Left renal pelvis (tissue), 4 donors: ENCODE measurements around the gene IKBIP. TPM values are rescaled to one million over a fixed set of nuclear protein-coding genes. Genes with fewer than 3 reads are reported as not detected.
"Not testable (repeated sequence)": the region's sequence is repeated elsewhere in the genome, so short reads cannot be mapped to it uniquely, and the experiment has no call there.

Source experiments
- DNase-seq, 4 donors: peaks; one replicate each; pipeline ENCODE4 v3.0.0-alpha.2; 2013; ENCODE audit warnings: low read depth in 4 of 4, low spot score in 3 of 4
- polyA plus RNA-seq, 4 donors: library from polyadenylated mRNA; unstranded; fragments of 120-200 nt; gene quantifications; one replicate each; pipeline ENCODE4 v1.2.1, GENCODE V29; 2013; ENCODE audit not compliant: insufficient read length in 4 of 4

Gene IKBIP, protein sequence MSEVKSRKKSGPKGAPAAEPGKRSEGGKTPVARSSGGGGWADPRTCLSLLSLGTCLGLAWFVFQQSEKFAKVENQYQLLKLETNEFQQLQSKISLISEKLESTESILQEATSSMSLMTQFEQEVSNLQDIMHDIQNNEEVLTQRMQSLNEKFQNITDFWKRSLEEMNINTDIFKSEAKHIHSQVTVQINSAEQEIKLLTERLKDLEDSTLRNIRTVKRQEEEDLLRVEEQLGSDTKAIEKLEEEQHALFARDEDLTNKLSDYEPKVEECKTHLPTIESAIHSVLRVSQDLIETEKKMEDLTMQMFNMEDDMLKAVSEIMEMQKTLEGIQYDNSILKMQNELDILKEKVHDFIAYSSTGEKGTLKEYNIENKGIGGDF
- 10 to 100 TPM; 23.1 to 34.7 (median 30.3) TPM for polyA plus RNA-seq

DNA sequence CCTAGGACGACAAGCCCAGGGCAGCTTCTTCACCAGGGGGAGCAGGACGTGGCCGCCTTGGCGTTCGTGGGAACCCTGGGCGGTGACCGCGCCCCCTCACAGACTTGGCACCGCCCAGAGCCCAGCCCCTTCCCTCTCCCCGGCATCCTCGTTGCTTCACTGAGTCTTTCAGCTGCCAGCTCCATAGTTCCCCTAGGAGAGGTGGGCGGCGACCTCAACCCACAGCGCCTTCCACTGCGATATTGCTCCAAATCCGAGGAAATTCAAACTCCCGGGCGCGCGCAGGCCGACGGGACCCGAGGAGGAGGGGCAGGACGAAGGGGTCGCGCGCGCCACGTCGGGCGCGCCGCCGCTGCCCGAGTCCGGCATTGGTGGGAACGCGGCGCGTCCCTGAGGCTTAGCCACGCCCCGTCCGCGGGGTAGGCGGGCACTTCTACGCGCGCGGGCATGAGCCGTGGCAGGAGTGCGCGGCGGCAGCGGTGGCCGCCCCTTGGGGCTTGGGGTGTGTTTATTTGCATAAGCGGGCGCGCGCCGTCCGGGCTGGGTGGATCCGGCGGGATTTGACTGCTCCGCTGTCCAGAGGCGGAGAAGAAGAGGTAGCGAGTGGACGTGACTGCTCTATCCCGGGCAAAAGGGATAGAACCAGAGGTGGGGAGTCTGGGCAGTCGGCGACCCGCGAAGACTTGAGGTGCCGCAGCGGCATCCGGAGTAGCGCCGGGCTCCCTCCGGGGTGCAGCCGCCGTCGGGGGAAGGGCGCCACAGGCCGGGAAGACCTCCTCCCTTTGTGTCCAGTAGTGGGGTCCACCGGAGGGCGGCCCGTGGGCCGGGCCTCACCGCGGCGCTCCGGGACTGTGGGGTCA, at the start of gene IKBIP, which contains the start of gene APAF1:
Gene IKBIP, minus strand, starts transcription at position 77 of the 860 bp plus-strand sequence. CDS start 87 bp downstream, outside the sequence.
Gene APAF1, plus strand, starts transcription at position 579 of the 860 bp plus-strand sequence. CDS start 3,070 bp downstream, outside the sequence.
- DNase-seq, result peak; percentile 91 to 96 (median 94)

DNA sequence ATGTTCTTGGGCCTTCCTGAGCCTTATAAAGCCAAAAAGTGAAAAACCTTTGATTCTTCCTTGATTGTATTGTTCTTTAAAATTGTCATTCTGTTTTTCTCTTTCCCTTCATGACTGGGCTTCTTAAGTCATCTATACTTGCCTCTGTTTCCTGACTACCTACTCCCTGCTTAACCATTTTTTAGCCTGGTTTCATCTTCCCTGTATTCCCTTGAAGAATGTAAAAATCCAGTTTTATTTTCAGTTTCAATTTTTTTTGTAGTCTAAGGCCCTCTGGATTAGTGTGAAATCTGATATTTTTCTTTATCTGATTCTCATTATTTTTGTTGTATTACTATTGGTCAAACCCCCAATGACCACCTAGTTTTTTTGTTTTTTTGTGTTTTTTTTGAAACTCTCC, 46.8 kb upstream of the IKBIP start:
- DNase-seq, result no peak

DNA sequence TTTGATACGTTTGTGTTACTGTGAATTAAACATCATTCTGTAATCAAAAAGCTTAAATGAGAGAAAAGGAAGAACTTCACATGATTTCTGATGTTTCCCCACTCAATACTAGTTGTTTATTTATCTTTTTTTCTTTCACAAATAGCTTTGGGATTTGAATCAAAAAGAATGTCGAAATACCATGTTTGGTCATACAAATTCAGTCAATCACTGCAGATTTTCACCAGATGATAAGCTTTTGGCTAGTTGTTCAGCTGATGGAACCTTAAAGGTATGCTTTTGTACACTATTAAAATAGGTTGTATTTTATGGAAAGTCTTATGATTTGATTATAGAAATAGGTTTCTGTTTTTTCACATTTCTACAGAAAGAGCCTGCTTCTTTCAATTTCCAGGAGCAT, 42.0 kb upstream of the IKBIP start:
- DNase-seq, result no peak

DNA sequence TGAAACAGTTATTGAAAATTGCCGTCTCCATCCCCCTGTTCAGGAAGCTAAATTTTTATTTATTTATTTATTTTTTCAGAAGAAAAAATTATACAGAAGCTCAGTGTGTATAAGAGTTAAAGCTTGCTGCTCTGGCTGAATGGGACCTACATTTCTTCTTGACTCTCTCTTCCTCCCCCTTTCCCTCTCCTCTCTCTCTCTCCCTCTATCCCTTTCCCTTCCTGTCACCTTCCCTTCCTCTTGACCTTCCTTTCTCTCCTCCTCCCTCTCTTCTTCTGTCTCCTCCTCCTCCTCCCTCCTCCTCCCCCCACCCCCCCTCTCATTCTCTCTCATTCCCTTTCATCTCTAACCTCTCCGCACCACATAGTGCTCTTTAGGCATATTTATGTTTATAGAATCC, 39.6 kb upstream of the IKBIP start:
- no peak for DNase-seq

DNA sequence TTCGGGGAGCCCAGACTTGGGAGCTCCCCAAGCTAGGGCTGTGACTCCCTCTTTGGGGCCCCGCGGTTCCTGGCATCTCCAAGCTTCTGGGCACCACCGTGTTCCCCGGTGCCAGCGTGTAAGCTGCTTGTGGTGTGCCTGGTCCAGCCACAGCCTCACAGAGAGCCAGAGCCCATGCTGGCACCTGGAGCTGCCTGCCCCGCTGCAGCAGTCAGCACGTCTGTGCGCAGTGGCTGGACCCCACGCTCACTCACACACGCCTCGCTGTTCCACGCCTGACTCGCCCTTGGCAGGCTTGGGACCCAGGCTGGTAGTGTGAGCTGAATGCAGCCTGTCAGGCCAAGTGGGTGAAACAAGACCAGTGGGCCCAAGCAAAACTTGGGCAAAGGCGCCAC, 35.0 kb upstream of the IKBIP start:
- DNase-seq, result no peak

DNA sequence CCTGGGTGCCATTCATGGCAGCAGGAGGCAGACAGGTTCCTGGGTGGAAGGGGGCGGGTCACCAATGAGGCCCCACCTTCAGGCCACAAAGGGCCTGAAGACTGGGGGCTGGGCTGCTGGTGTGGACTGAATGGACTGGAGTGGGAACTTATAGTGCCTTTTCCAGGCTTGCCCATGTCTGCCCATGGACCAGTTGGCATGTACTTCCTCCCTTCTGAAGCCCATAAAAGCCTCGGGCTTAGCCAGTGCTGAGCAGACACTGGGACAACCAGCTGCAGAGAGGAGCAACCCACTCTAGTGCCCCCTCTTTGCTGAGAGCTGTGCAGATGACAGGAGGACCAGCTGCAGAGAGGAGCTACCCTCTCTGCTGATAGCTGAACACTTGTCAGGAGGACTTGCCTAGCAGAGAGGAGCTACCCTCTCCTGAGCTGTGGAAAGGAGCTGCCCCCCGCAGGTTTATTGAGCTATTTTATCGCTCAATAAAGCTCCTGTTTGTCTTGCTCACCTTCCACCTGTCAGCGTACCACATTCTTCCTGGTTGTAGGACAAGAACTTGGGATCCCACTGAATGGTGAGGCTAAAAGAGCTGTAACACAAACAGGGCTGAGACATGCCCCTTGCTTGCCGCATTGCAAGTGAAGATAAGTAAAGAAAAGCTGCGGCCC, 34.5 kb upstream of the IKBIP start:
- DNase-seq, result no peak

DNA sequence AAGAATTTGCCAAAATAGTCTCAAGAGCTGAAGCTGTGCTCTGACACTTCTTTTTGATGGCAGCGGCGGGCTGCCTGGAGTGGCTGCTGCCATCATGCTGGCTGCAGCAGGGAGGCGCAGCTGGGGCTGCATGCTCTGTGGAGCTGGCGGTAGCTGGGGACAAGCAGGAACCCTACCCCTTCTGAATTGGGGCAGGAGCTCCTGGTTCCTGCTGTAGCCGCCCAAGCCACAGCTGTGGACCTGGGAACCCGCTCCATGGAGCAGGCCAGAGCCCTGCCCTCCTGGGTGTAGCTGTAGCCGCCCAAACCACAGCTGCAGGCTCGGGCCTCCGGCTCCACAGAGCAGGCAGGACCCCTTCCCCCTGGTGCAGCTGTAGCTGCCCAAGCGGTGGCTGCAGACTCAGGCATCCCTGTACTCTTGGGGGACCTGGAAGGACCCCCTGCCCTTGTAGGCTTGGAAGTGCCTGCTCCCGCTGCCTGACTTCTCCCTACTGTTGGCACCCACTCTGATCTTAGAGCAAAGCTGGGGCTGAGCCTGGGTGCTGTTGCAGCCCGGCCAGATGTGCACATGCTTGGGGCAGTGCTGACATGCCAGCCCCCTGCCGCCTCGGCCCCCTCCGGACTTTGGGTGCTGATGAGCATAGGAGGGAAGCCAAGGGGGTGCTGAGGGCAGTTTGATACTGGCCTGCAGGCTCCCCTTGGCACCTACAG, 33.8 kb upstream of the IKBIP start:
- no peak for DNase-seq

DNA sequence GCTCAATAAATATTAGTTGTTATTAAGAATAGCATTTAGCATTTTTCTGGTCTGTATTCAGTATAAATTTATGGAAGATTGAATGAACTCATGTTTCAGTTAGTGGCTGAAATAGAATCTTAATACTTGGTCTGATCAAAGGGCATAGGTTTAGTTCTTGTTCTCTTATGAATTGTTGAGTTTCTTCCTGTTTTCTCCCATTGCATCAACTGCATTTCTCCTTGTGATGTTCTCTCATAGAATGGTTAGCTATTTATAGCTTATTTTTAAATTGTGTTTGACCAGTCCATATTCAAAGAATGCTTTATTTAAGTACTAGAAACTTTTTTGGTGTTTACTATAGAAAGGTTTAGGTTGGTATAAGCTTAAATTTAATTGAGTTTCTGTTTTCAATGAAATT, 30.3 kb upstream of the IKBIP start:
- DNase-seq, result no peak

DNA sequence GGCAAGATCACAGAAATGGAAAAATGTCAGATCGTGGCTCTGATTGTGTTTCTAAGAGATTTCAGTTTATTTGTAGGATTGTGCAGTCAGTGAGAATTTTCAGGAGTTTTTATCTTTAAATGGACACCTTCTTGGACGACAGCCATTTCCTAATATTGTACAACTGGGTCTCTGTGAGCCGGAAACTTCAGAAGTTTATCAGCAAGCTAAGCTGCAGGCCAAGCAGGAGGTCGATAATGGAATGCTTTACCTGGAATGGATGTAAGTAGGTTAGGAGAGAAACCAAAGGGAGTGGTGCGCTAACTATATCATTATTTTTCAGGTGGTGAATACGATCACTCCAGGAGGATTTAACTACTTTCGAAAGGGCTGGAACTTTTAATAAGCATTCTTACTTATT, 26.9 kb upstream of the IKBIP start:
- DNase-seq, result no peak

DNA sequence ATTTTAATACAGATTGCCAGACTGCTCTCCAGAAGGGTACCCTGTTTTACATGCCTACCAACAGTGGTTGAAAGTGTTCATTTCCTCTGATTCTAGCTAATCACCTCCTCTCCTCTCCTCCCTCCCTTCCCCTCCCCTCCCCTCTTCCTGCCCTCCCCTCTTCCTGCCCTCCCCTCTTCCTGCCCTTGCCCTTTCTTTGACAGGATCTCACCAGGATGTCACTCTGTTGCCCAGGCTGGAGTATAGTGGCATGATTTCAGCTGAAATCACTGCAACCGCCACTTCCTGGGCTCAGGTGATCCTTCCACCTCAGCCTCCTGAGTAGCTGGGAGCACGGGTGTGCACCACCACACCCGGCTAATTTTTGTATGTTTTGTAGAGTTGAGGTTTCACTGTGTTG, 25.2 kb upstream of the IKBIP start:
- DNase-seq, result no peak

DNA sequence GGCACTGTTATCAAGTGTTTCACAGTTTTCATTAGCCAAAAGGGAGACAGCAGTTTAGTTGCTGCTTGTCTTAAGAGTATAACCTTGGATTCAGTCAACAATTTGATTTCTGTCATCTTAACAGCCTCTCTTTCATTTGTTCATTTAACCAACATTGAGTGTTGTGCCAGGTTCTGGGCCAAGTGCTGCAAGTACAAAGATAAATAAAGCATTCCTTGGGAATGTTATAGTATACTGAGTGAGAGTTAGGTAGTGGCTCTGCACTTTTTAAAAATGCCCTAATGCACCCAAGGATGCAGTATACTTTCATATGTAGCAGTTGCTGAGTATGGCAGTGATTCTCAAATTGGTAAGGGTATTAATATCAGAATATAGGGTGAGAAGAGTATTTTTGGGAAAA, 15.9 kb upstream of the IKBIP start:
- no peak for DNase-seq

DNA sequence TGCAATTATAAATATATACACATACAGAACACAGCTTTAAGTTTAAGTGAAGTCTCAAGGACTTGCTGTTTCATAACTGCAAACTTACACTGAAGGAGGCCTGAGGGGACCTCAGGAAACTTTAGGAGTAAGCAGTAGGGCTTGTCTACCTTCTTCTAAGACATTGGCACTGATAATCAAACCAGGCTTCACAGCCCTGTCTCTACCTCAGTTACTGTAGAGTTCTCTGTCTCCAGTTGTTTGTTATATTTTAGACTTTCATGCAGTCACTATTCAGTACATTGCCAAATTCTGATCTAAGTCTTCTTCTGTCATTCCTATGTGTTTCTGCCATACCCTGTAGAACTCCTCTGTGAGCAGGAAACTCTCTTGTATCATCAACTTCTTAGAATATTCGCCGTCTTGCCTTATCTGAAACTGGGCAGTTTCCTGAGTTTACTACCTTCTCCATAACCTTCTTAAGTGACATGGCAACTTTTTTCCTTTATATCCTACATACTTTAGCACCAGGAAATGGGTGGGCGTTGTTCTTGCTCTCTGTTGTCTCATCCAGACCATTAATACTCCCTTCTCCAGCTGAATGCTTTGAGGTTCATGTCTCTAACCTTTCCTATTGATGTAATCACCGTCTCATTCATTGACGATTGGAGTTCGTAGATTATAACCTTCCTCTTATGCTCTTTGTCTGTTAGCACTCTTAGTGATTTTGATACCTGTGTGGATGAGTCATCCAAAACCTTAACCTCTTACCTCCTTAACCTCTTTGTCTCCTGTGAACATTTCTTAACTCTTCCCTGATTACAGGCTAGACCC, 11.9 kb upstream of the IKBIP start:
- DNase-seq, result no peak

DNA sequence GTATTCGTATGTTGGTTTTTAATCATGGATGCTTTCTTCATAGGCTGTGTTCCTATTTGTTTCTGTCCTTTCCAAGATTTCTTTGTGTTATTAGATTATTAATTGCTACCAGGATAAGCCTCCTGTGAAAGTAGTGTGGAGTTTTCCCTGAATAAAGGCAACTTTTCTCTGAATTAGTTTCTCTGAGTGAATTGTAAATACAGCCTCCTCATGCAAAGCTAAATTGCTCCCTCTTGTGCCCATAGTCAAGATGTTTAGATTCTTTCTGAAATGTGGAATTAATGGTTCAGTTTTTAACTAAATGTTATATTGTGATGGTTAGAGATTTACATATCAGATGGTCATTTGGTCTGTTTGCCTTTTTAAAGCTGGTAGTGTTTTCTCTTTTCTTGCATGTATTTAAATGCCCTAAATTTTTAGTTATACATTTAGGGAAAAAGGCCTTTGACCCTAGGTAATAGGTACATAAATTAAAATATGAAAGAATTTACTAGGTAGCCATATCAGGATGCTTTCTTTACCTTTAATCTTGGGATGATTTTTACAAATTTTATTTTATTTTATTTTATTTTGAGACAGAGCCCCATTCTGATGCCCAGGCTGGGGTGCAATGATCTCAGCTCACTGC, 9.4 kb upstream of the IKBIP start:
- peak in 1 of 4 donors; percentile 27 for DNase-seq

DNA sequence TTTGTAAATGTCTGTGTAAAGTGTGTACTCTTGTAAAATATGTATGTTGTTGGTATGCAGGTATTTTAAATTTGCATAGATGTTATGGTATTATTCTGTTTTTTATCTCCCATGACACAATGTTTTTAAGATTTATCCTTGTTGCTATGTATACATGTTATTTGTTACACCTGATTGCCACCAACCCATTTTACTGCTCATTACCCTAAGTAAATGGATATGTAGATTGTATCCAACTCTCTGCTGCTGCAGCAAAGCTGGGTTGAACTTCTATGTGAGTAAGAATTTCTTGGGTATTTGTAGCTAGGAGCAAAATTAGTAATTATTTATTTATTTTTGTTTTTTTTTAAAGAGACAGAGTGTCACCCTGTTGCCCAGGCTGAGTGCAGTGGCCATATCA, 6.7 kb upstream of the IKBIP start:
- DNase-seq, result no peak

DNA sequence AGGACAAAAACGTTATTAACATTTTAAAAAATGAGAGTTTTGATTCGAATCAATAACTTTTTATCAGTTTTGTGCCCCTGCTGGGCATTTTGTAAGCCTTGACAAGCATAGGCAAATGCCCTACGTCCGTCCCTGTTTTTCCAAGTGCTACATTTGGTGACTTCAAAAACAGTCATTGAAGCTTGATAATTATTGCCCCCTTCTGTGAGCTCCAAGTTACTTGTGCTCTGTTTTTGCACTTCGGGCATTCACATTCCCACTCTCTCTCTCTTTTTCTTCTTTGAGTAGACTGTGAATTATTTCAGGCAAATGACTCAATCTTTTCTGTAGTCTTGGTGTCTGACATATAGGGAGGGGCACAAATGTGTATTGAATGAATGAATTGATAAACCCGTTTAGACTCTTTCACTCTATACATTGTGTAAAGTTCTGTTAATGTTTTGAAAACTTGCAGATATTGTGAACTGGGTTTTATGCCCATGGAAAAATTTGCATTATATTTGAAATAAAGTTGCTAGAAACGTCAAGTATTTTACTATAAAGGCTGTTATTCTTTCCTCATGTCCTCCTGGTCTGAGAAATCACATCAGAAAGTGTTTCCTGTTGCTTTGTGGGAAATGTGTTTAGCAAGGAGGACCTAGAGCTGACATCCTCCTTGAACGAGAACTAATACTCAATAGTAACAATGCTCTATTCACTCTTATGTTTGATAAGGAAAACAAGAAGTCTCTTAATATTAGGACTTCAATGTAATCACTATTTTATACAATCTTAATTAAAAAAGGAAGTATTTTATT, 1.9 kb upstream of the IKBIP start:
- peak in 1 of 4 donors; percentile 17 for DNase-seq

DNA sequence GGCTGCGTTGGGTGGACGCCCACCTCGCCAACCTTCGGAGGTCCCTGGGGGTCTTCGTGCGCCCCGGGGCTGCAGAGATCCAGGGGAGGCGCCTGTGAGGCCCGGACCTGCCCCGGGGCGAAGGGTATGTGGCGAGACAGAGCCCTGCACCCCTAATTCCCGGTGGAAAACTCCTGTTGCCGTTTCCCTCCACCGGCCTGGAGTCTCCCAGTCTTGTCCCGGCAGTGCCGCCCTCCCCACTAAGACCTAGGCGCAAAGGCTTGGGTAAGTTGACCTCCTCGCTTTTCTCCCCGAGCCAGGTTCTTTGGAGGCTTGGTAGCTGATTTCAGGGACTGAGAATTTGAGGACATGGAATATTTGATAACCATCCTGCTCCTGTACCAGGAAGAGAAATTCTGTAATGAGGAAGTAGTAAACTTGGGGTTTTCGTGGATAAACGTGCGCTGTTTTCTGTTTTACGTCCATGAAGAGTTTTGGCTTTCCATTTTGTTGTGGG, 1.0 kb upstream of the IKBIP start:
- DNase-seq, result peak in 1 of 4 donors; percentile 22

DNA sequence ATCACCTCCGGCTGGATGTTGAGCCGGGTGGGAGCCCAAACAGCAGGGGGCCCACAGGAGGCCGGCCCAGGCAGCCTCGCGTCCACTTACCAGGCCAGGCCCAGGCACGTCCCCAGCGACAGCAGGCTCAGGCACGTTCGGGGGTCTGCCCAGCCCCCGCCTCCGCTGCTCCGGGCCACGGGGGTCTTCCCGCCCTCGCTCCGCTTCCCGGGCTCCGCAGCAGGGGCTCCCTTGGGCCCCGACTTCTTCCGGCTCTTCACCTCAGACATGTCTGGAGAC, 216 bp downstream of the IKBIP start:
- no peak for DNase-seq

DNA sequence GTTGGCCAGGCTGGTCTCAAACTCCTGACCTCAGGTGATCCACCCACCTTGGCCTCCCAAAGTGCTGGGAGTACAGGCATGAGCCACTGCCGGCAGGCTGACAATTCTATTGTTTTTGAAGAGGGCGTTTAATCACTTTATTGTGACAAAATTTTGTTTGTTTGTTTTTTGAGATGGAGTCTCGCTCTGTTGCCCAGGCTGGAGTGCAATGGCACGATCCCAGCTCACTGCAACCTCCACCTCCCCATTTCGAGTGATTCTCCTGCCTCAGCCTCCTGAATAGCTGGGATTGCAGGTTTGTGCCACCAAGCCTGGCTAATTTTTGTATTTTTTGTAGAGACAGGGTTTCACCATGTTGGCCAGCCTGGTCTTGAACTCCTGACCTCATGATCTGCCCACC, 1.8 kb downstream of the IKBIP start:
- DNase-seq, result not testable (repeated sequence)
